Inflammatory macrophage treated with lipopolysaccharide for 4 hours (primary cell): ENCODE measurements around the gene CRY1.

ENCODE experiments used
- DNase-seq: peaks from one replicate; pipeline ENCODE4 v3.0.0-alpha.2; 2020

Gene CRY1

GRCh38 chr12:107093417-107094182 lies at the start of gene CRY1:
Gene CRY1 (minus strand): TSS chr12:107093549. CDS start chr12:107092961, 588 bp downstream.
- peak; percentile 94 for DNase-seq

GRCh38 chr12:107139787-107140186 lies 46.4 kb upstream of the CRY1 start:
- no peak for DNase-seq

GRCh38 chr12:107138990-107139389 lies 45.6 kb upstream of the CRY1 start:
- DNase-seq, result no peak

- no peak for DNase-seq
Measured at GRCh38 chr12:107135177-107135576, 41.8 kb upstream of the CRY1 start.

GRCh38 chr12:107134558-107134957 lies 41.2 kb upstream of the CRY1 start:
- DNase-seq, result peak; percentile 21

- DNase-seq, result no peak
Measured at GRCh38 chr12:107133462-107133861, 40.1 kb upstream of the CRY1 start.

GRCh38 chr12:107131832-107132616 lies 38.7 kb upstream of the CRY1 start:
- peak; percentile 41 for DNase-seq

GRCh38 chr12:107130830-107131611 lies 37.7 kb upstream of the CRY1 start:
- DNase-seq, result no peak

GRCh38 chr12:107129315-107129930 lies 36.1 kb upstream of the CRY1 start:
- DNase-seq, result no peak

GRCh38 chr12:107127482-107128430 lies 34.4 kb upstream of the CRY1 start:
- no peak for DNase-seq

- no peak for DNase-seq
Measured at GRCh38 chr12:107126796-107127481, 33.6 kb upstream of the CRY1 start.

- DNase-seq, result no peak
Measured at GRCh38 chr12:107125833-107126232, 32.5 kb upstream of the CRY1 start.

- DNase-seq, result no peak
Measured at GRCh38 chr12:107122452-107122958, 29.2 kb upstream of the CRY1 start.

- DNase-seq, result no peak
Measured at GRCh38 chr12:107119091-107119490, 25.7 kb upstream of the CRY1 start.

- DNase-seq, result no peak
Measured at GRCh38 chr12:107118624-107119023, 25.3 kb upstream of the CRY1 start.

GRCh38 chr12:107115119-107115518 lies 21.8 kb upstream of the CRY1 start:
- no peak for DNase-seq

- no peak for DNase-seq
Measured at GRCh38 chr12:107111314-107111713, 18.0 kb upstream of the CRY1 start.

GRCh38 chr12:107109726-107110719 lies 16.7 kb upstream of the CRY1 start:
- no peak for DNase-seq

GRCh38 chr12:107108995-107109508 lies 15.7 kb upstream of the CRY1 start:
- DNase-seq, result no peak
